HG02759 (cell line): ENCODE results near the gene HLF.
A peak's percentile ranks its signal among the peaks of the same experiment; 100 is the strongest.
"Not testable (repeated sequence)": the region's sequence is repeated elsewhere in the genome, so short reads cannot be mapped to it uniquely, and the experiment has no call there.

Experiments
- ATAC-seq: cut with Tn5 transposase; IDR thresholded peaks from one replicate; pipeline ENCODE4 v1.9.1; 2021; ENCODE audit warnings: mild to moderate bottlenecking, moderate library complexity; ENCODE audit not compliant: unreplicated experiment

HLF gene

DNA sequence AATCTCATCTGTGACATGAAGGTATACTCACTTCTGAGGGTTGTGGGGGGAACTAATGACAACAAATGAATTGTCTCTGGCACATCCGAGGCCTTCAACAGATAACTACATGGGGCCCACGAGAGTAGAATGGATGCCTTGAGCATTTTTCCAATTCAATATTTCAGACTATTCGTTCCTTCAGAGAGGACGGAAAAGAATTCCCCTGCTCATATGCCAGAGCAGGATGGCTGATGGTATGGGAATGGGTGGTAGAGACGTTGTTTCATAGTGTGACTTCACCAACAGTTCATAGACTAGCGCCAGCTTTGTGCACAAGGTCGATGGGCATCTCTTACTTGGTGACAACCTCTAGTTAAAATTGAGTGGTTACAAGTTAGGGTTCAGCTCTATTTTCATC, 61.3 kb downstream of the HLF start:
- no peak for ATAC-seq

DNA sequence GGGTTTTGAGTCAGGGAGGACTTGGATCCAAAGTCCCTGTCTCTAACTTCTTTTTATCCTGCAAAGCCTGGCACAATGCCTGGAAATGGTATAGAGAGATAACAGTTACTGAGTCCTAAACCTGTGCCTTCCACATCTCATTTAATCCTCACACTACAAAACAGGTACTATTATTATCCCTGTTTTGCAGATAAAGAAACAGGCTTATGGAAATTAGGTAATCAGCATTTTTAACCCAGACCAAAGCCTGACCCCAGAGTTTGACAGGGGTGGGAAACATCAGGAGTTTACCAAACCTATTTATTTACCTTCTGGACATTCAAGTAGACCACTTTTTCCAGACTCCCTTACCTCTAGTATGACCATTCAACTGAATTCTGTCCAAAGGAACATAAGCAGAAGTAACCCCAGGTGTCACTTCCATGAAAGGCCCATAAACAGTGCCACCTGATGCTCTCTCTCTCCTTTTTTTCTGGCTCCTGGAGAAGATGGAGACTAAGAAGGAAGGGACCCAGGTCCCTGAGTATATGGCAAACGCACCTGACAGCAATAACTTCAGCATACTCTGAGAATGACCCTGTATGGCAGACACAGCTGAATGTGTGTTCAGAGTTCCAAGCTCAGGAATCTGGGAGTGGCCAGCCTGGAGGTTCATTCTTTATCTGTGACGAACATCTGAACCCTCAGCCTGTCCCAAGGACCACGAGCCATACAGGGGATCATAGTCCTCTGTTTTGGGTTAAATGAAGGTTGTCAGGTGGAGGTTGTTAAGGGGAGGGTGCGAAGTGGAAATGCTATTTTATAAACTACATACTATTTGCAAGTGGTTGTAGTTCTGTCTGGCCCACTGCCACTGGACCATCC, 62.7 kb downstream of the HLF start:
- no peak for ATAC-seq

DNA sequence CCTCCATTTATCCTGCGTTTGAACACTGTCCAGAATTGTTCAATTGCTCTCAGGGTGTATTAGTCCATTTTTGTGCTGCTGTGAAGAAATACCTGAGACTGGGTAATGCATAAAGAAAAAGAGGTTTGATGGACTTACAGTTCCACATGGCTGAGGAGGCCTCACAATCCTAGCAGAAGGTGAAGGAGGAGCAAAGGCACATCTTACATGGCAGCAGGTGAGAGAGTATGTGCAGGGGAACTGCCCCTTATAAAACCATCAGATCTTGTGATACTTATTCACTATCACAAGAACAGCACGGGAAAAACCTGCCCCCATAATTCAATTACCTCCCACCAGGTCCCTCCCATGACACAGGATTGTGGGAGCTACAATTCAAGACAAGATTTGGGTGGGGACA, 63.8 kb downstream of the HLF start:
- not testable (repeated sequence) for ATAC-seq

DNA sequence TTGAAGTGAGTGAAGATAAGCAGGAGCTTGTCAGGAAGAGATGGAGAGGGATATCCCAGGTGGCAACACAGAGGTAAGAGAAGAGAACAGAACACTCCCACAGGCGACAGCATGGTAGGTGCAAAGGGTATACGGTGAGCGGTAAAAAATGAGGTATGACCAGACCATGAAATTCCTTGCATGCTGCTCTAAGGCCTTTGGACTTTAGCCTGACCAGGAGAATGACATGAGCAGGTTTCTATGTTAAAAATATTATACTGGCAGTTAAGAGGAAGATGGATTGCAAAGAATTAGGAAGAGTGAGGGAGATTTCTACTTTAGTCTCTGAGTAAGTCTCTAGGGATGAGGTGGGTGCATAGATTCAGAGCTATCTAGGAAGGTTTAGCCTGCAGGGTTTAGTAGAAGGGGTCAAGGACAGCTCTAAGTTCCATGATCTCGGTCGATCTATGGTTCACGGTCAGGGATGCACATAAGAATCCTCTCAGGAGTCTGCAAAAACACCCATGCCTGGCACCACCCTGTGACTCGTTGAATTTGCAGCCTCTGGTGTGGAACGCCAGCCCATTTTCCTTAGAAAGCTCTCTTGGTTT, 65.7 kb downstream of the HLF start:
- no peak for ATAC-seq

DNA sequence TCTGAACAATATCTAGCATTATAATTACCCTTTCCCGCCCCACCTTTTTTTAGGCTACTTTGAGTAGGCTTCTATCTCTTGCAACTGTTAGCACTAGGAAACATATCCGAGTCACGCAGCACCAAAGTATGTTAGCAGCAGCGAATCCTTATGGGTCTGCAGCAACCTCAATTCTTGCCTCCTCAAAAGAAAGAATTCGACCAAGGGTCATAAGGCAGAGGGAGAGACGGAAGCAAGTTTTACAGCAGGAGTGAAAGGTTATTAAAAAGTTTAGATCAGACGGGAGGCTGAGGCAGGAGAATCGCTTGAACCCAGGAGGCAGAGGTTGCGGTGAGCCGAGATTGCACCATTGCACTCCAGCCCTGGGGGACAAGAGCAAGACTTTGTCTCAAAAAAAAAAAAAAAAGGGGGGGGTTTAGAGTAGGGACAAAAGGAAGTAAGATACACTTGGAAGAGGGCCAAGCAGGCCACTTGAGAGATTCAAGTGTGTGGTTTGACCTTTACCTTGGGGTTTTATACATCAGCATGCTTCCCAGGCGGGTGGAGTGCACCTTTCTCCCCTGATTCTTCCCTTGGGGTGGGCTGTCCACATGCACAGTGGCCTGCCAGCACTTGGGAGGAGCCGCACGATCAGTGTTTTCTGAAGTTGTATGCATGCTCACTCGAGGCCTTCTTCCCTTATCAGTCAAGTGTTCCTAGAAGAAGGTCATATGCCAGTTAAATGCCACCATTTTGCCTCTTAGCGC, 67.7 kb downstream of the HLF start:
- ATAC-seq: no peak

DNA sequence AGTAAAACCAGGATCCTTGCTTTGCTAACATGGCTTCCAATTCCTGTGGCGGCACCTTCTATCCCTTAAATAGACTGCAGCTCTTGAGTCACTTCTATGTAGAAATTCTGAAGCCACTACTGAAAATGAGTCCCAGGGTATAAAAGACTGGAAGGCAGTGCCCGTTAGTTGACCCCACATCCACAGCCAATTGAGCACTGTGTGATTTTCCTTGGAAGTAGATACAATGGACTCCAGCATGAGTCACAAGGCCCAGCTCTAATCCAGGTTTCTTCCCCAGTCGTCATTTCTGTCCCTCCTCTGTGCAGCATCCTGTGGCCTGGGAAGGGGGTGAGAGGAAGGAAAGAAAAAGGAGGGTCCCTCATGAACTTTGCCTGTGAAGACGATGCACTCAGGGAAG, 69.5 kb downstream of the HLF start:
- ATAC-seq: no peak

DNA sequence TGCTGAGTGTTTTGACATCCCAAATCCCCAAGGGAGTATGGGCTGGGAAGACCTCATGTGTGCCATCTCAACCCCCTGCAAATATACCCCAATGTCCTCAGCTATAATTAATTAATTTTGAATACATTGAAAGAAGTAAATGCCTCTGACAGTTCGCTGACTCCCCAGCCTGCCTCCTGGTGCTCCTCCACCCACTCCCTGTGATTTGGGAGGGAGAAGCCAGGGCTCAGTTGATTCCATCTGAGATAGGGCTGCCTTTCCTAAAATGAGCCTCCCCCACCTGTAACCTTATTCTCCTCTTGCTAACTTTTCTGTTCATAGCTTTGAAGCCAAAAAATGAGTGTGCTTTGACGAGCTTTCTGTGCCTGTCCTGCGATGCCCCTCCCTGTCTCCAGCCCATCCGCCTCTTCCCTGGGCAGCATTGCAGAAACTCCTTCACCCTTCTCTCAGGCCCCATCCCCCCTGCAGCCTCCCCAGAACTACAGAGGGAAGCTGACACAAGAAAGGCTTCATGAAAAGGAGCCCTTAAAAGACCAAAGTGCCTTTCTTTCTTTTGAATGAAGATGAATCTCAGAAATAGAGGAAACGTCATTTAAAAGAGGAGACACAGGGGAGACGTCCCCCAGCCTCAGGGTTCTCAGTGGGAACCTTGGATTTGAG, 70.3 kb downstream of the HLF start:
- ATAC-seq: no peak

DNA sequence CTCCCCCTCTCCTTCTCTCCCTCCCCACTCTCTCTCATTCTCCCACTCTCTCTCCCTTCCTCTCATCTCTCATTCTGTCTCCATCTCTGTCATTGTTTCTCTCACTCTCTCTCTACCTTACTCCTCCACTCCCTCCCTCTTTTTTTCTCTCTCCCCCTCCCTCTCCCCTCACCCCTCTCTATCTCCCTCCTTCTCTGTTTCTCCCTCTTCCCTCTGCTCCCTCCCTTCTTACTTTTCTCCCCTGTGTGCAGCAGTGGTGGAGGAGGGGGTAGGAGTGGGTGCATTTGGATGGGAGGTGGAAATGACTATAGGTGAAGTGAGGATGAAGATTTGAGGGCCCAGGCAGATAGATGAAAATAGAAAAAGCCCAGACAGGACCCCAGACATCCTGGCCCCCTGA, 70.9 kb downstream of the HLF start:
- no peak for ATAC-seq

DNA sequence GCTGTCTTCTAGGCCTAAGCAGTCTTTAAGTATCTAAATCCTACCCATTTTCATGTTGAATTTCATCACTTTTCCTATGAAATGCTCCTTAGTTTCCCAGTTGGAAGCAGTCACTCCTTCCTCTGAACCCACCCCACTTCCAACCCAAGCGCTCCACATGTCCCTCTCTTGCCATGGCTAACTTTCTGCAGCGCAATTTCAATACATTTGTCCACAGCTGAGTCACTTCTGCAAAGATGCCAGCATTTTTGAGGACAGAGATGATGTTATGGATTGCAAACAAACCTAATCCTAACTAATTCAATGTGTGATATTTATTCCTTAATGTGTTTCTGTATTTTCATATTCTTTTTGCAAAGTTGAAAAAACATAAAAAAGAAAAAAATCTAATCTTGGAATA, 71.7 kb downstream of the HLF start:
- no peak for ATAC-seq

DNA sequence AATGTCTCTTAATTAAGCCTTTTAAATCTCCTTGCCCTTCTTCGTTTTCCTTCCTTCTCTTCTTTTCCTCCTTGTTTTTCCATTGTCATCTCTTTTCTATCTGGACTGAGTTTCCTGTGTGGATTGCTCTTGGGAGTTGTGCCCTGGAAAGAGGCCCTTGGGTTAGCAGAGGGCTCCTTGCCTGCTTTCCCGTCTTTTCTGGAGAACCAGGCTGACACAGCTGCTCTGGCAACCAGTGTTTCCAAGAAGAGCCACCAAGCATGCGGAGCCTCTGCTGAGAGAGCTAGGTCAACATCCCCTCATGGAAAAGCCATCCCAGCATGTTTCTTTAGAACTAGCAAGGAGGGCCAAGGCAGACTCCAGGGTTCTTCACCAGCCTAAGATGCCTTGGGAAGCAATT, 75.4 kb downstream of the HLF start:
- ATAC-seq: no peak

DNA sequence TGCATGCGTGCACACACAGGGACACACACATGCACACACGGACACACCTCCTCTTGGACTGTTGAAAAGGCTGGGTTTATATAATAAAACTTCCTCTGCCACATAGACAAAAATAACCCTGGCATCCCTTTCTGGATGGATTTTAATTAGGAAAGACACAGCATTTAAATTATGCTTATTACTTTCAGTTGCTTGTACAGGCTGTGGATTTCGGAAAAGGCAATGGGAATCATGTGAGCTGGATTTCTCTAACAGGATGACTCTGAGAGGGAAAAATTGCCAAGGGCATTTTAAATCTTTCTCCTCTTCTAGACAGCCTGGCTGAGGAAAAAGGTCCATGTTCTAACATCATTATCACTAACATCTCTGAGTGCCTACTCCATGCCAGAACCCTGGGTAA, 75.9 kb downstream of the HLF start:
- no peak for ATAC-seq

DNA sequence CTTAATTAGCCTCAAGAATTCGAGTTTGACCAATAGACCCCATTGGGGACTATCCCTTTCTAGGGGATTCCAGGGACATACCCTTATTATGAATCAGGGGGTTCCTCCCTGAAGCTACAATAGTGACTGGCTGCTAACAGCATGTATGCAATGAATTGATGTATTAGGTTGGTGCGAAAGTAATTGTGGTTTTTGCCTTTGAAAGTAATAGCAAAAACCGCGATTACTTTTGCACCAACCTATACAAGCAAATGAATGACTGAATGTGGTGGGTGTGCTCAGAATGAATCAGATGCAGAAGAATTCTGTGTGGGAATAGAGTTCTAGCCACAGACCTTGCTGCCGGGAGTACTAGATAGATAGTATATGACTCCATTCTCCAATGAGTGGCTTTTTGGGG, 76.7 kb downstream of the HLF start:
- peak; percentile 57 for ATAC-seq

DNA sequence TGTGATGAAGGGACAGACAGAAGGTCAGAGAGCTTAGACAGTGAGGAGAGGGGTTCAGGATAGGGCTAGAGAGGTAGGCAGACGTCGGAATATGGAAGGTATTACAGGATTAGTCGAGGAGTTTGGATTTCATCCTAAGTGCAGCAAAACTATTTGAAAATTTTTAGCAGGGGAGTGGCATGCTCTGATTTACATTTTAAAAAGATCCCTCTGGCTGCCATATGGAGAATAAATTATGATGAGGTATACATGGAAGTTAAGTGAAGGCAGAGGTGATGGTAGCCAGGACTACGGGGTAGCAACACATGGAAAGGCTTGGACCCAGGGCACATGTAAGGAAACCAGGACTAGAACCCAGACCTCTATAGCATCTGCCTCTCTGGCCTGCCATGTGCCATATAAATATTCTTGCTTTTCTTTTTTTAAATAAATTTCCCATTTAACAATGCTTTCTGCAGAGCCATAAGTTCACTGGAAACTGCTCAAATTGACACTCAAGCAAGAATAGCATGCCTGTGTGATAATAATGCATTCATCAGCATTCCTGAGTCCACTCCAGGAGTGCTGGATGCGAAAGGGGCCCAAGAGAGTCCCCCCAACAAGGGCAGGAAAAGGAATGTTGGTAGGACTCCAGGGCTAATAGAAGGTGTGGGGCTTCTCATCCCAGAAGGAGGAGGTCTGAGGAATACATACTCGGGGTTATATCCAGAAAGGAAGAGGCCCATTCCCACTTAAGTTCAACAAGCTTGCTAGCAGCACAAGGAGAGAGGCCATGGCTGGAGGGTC, 78.2 kb downstream of the HLF start:
- no peak for ATAC-seq

DNA sequence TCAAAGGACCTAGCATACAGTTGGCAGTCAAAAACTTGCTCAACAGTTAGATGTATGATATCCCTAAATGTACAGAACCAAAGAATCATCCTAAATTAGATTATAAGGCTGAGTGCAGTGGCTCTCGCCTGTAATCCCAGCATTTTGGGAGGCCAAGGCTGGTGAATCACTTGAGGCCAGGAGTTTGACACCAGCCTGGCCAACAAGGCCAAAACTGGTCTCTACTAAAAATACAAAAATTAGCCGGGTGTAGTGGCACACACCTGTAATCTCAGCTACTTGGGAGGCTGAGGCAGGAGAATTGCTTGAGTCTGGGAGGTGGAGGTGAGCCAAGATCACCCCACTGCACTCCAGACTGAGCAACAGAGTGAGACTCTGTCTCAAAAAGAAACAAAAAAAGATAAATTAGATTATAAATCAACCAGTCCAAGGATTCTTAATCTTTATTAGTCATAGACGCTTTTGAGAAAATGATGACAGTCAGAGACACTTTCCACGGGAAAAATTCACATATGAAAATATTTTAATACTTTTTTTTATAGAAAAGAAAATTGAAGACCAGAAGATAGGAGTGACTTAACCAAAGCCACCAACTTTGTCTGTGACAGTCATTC, 79.2 kb downstream of the HLF start:
- ATAC-seq: no peak

DNA sequence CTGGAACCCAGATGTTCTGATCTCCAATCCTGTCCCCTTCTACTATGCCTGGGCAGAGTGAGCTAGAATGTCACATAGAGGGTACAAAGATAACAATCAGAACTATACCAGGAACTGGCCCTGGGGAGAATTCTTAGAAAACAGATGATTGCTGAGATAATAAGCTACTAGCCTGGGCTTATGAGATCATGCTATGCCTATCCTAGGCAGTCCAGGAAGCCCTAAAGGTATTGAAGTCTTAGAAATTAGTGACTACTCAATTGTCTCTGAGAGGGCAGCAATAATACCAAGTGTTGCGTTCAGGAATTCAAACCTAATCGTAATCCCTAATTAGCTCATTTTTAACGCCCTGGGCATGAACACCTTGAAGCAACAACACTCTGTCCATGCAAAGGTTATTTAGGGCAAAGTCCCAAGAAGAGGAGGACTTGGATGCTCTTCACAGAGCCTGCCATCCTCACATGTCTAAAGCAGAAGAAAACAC, 79.8 kb downstream of the HLF start:
- no peak for ATAC-seq

DNA sequence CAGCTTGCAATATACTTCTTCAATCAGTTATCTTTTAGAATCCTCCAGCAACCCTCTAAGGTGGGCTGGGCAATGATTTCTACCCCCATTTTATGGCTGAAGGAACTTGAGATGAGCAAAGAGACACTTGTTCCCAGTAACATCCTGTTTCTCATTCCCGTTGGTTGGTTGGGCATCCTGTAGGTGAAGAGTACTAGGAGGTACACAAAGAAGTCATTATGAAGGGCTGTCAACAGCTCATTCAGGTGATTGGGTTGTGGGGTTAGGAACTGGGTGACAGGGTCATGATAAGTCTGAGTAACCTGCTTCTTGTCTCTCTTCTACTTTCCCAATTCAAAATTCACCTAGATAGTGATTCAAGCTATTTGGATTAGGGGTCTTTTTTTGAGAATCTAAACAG, 80.4 kb downstream of the HLF start:
- no peak for ATAC-seq

DNA sequence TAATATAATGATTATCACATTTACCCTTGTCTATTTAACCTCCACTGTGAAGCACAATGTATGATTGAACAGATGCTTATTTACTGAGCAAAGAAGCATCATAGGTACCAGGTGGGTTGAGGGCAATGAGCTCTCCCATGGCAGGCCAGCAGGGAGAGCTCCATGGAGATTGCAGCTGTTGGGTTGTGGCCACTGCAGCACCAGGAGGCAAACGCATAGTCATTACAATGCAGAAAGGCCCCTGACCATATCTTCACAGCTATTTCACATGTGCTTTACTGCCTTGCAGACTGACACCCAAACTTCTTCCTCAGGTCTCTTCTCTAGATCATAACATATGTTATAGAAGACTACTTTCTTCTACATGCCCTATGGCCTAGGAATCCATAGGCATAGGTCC, 81.9 kb downstream of the HLF start:
- no peak for ATAC-seq

DNA sequence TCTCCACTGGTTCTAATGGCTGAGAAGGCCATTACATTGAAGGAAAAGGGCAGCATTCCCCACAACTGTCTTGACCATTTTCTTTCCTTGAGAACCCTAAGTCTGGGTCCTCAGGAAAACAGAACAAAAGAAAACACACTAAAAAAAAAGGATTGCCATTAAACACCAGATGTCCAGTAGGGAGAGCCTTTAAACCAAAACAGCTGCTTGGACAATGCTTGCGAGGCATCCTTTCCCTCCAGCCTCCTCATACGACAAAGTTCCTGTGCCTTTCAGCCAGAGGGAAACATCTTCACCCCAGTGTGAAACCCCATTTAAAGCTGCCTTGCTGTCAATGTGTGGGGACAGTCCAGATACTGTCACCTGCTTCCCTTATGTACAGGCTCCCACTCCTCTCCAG, 82.6 kb downstream of the HLF start:
- no peak for ATAC-seq

DNA sequence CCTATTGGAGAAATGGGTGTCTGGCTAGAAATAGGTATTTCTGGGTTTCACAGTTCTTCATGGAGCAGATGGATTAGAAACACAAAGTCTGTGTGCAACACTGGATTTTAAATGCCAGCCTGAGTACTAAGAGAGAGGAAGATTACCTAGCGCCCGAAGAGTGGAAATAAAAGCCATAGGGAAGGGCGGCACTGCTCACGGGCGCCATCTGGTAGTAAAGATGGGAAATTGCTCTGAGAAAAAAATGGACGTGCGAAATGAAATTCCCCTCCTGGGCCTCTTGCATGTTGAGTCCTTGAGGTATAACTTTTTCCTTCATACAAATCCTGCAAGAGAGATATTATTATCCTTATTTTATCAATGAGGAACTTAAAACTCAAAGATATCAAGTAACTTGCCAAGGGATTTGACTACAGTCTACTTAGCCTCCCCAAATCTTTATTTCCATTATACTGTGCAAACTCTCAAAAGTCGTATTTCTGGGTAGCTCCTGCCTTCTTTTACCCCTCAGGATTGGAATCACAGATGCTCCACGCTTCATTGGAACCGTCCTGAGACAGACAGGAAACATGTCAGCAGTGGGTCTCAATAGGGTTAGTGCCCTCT, 84.1 kb downstream of the HLF start:
- ATAC-seq: peak; percentile 72

DNA sequence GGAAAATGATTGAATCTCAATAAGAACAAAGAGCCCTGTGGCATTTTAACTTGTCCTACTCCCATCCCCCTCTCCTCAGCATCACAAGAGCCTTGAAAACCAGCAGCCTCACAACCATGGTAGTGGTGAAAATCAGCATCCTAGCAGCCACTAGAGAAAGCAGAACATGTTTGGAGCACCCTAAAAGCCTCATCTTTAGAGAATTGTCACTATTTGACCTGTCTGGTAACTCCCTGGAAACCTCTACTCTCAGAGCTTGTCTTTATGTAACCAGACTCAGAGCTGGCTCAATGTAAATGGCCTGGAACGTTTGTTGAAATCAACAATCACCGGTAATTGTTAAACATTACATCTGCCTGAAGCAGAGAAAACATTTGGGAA, 86.1 kb downstream of the HLF start:
- no peak for ATAC-seq
